Endothelial cell of umbilical vein (primary cell): ENCODE measurements around the gene DAD1.

Experiments used
- CTCF ChIP-seq, 2 donors: IDR thresholded peaks; 1 replicate in 1 of 2; 2 replicates in 1 of 2; pipeline ENCODE4 v1.5.1; 2011; ENCODE audit warnings: low read length in 2 of 2, mild to moderate bottlenecking in 2 of 2, moderate library complexity in 2 of 2, control low read depth in 1 of 2, inconsistent platforms in 1 of 2, low read depth in 1 of 2; ENCODE audit not compliant: insufficient read depth in 1 of 2; ENCODE audit errors: extremely low read depth in 1 of 2
- EZH2 ChIP-seq: IDR thresholded peaks from 2 replicates; pipeline ENCODE4 v1.6.1; 2012; ENCODE audit warnings: borderline replicate concordance, low read depth, mild to moderate bottlenecking, moderate library complexity, low read length, inconsistent platforms; ENCODE audit not compliant: severe bottlenecking
- FOS ChIP-seq: IDR thresholded peaks from 2 replicates; pipeline ENCODE4 v1.6.1; 2011; ENCODE audit warnings: mild to moderate bottlenecking, low read length, moderate library complexity, borderline replicate concordance; ENCODE audit not compliant: insufficient read depth
- GATA2 ChIP-seq: IDR thresholded peaks from 2 replicates; pipeline ENCODE4 v1.7.0; 2011; ENCODE audit warnings: low read depth, mild to moderate bottlenecking, moderate library complexity, mixed read lengths, low read length; ENCODE audit not compliant: insufficient read length, insufficient read depth
- JUN ChIP-seq: IDR thresholded peaks from 2 replicates; pipeline ENCODE4 v1.6.1; 2011; ENCODE audit warnings: borderline replicate concordance, low read depth; ENCODE audit not compliant: insufficient read length, insufficient read depth
- MAX ChIP-seq: IDR thresholded peaks from 2 replicates; pipeline ENCODE4 v1.6.1; 2011; ENCODE audit not compliant: insufficient read depth, insufficient read length
- MYC ChIP-seq: IDR thresholded peaks from one replicate; pipeline ENCODE4 v1.6.1; 2011; ENCODE audit warnings: mild to moderate bottlenecking, low read depth, low read length
- POLR2A ChIP-seq: IDR thresholded peaks from 2 replicates; pipeline ENCODE4 v1.6.1; 2012; ENCODE audit warnings: low read depth, mild to moderate bottlenecking, control low read depth, low read length
- POLR2AphosphoS5 ChIP-seq: IDR thresholded peaks from 2 replicates; pipeline ENCODE4 v1.6.1; 2012; ENCODE audit warnings: low read depth, mild to moderate bottlenecking, control low read depth, low read length, moderate library complexity; ENCODE audit not compliant: insufficient read depth

DNA sequence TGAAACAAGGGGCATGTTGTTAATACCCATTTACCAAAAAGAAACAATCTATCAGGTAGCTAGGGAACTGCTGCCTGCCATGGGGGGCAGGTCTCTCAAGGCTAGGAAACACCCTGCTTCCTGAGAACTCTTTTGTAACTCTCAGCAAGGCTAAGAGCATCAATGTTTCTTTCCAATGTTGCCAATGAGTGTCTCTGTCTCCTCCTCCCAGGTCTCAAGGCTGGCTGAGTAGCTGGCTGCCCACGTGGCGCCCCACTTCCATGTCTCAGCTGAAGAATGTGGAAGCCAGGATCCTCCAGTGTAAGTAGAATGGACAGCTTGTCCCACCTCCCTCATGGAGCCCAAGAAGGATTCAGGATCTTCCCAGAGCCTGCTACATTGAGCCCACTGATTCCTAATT is 12.4 kb upstream of the DAD1 start:
- TF ChIP-seq CTCF (IDR thresholded peaks at IDR 0.05; ENCODE audit: extremely low read depth in 1 of 2, insufficient read depth in 1 of 2, low read depth in 1 of 2, low read length in 2 of 2) (no peak), MYC (no peak), POLR2A (no peak), POLR2AphosphoS5 (no peak), EZH2 (no peak), MAX (no peak), JUN (no peak), GATA2 (no peak), FOS (no peak)
